NCI-H345 treated with DMSO at 0.1 percent for 48 hours (cell line): ENCODE data around the gene CELF2.
"Not testable (repeated sequence)": the region's sequence is repeated elsewhere in the genome, so short reads cannot be mapped to it uniquely, and the experiment has no call there.

Experiments used
- DNase-seq: peaks from one replicate; lab custom pipeline; 2025; ENCODE audit not compliant: unreplicated experiment; lab: John Stamatoyannopoulos, UW

The CELF2 gene

DNA sequence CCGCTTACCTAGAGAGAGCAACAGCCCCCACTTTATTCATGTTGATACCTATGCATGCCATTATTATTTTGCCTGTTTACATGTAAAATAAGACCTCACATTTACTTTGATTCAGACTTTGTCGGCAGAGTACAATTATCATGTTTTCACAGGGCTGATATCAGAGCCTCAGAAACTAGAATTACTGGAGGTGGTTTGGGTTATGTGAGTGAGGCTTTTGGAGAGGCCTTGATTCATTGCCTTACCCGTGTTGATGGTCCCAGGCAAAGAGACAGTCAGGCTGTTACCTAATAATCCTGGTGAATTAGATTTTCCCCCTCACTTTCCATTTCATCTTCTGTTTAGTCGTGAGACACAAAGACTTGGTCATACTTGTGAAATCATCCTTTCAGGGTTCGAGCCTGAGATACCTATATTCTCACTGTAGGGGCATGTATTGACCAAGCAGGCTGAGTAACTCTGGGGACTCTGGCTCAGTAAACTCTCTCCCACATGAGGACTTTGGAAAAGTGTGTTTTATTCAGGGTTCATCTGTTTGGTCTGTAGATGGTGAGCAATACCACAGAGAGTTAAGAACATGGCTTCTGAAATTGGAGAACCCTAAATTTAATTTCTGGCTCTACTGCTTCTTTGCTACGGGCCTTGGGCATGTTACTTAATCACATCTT lies 150.9 kb downstream of the CELF2 start:
- DNase-seq = no peak

DNA sequence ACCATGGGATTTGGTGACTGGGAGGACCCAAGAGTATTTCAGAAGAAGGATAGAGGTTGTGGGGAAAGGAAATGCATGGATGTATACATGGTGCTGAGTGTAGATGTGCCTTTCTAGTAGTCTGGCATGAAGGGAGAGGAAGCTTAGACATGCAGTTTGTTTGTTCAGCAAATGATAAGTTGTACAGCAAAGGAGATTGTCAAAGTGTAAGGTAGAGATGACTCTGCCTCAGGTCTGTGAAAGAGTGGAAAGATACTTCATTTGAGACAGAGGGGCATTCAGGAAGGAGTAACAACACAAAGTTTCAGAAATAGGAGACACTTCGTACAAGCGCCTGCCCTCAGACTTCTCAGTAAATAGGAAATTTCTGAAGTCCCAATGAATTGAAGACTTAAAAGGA lies 152.3 kb downstream of the CELF2 start:
- DNase-seq = no peak

- no peak for DNase-seq
Measured at GRCh38 chr10:11170574-11170973, 152.9 kb downstream of the CELF2 start.

GRCh38 chr10:11170993-11171851 lies 153.6 kb downstream of the CELF2 start:
- no peak for DNase-seq

- DNase-seq = no peak
Measured at GRCh38 chr10:11173042-11173441, 155.4 kb downstream of the CELF2 start.

DNA sequence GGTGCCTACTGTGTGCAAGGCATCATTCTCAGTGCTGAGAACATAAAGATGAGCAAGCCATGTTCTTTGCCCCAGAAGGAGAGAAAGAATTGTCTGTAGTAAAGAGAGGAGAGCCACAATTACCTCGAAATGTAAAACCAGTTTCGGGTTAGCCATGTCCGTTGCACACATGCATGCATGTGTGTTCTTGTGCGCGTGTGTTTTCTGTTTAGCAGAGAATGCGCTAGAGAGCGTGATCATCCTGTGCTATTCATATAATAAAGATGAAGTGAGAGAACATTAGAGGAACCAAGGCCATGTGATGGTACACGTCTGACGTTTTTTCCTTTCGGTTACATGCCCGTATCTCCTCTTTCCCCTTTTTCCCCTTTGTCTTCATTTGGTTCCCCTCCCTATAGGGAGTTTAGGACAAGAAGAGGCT lies 158.2 kb downstream of the CELF2 start:
- no peak for DNase-seq

- no peak for DNase-seq
Measured at GRCh38 chr10:11176746-11177145, 159.1 kb downstream of the CELF2 start.

DNA sequence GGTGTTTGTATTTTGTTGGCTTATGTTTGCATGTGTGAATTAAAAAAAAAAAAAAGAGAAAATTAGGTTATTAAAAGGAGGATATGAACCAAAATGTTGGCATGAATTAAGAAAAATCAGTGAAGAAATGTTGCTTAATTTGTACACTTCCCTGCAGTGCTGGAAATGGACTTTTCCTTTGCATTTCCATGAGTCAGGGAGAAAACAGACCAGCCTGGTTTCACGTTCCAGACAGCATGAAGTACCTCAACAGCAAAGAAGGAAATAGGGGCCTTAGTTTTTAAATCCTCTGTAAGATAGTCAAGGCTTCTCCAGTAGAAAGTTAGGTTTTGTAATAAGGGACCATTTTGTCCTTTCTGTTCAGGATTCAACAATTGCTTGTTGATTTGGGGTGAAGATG lies 159.7 kb downstream of the CELF2 start:
- no peak for DNase-seq

DNA sequence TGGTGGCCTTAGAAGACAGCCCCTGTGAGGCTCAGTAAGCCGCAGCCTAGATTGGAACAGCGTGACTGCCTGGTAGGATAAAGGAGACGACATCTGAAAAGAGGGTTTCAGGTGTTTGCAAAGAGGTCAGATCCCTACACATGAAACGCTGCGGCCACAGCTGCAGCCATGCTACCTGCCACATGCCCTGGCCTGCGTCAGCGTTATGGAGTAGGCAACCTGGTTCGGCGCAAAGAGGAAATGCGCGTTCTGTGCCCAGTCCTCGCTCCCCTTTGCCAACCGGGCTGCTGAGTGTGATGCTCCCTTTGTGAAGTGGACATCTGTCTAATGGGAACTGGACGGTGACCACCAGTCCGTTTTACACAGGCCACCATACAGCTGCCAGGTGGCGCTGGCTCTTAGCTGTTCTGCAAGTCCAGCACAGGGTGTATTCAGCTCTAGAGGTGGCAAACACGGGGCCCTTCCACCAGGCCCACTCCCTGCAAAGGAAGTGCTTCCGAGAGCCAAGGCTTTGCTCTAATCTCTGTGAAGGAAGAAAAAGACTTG lies 160.3 kb downstream of the CELF2 start:
- DNase-seq = no peak

GRCh38 chr10:11178606-11179515 lies 161.2 kb downstream of the CELF2 start:
- no peak for DNase-seq

DNA sequence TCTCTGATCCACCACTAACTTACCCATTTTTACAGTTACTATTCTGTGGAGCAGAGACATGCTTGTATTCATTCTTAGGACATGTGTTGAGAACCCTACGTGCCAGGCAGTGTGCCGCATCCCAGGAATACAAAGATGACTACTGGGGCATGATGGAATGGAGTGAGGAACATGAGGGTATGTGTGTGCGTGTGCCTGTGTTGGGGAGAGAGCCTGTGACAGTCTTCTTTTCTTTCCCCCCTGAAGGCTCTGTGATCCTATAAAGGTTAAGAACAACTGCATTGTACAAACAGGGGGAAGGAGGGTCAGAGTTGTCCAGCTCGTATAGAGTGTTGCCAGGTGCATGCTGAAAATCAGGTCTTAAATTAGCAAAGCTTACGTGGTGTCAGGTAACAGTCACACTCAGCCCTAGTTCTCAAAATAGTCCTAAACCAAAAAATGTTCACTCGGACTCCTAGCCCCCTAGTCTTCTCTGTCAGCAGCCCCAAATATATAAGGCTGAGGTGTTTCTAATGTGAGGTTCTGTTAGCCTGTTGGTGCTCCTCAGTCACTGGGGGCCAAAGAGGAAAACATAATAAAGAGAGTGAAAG lies 161.9 kb downstream of the CELF2 start:
- DNase-seq = no peak

GRCh38 chr10:11180228-11180627 lies 162.6 kb downstream of the CELF2 start:
- DNase-seq = no peak

DNA sequence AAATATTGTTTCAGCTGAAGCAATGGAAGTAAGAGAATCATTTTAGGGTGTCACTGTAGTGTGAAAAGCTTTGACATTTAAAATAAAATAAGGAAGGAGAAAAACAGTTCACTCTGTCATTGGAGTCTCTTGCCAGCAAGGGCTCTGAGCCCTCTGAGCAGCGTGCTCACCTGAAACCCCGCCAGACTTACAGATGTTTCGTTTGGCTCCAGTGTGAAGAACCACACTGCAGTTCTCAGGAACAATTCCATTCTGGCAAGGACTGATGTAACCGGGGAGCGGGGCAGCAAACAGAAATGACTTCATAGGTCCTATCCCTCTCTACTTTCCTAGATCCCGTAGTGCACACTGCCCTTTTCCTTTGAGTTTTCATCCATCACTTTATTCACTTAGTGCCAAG lies 164.3 kb downstream of the CELF2 start:
- no peak for DNase-seq

- no peak for DNase-seq
Measured at GRCh38 chr10:11183015-11183414, 165.3 kb downstream of the CELF2 start.

GRCh38 chr10:11184093-11184492 lies 166.4 kb downstream of the CELF2 start:
- no peak for DNase-seq

DNA sequence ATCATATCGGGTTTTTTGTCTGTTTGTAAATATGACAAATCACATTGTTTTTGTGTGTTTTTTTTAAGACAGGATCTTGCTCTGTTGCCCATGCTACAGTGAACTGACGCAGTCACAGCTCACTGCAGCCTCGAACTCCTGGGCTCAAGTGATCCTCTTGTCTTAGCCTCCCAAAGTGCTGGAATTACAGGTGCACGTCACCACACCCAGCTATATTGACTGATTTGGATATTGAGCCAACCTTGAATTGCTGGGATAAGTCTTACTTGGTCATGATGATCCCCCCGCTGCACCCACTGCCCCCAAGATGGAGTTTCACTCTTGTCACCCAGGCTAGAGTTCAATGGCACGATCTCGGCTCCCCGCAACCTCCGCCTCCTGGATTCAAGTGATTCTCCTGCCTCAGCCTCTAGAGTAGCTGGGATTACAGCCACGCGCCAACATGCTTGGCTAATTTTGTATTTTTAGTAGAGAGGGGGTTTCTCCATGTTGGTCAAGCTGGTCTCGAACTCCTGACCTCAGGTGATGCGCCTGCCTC lies 167.5 kb downstream of the CELF2 start:
- DNase-seq = not testable (repeated sequence)

DNA sequence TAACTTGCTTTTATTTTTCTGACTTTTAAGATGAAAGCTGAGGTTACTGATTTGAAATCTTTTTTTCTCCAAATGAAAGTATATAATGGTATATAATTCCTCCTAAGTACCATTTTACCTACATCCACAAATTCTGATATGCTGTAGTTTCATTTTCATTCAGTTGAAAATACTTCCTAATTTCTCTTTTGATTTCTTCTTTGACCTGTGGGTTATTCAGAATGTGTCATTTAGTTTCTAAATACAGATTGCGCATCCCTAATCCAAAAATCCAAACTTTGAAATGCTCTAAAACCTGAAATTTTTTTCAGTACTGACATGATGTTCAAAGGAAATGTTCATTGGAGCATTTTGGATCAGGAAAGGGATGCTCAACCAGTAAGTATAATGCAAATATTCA lies 168.7 kb downstream of the CELF2 start:
- DNase-seq = no peak

DNA sequence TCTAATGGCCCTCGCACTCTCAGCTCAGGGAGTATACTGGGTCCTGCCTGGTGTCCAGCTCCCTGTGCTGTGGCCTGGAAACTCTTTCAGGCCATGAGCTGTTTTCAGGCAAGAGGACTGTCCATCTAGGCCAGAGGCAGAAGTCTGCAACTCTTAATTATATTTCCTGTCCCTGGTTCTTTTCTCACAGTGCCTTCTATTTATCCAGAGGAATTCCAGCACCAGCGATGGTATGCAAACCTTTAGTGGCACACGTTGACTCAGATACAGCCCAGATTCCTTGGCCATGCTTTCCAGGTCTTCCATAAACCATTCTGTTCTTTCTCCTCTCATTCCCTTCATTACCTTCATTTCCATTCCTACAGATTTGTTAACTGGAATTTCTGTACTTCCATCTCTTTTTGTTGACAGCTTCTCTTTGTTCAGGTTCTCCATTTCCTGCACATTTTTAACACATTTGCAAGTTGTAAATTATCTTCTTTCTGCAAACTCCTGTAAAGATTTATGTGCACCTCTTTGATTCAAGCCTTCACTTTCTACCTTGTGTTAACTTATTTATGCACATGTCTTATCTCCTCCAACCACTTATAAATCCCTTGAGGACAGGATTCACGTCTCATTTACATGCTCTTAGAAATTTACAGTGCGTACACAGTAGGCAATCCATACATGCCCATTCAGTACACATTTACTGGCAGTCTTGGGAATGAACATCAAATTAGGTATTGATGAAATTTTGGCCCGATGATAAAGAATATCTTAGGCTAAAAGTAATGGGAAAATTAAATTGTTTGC lies 172.1 kb downstream of the CELF2 start:
- DNase-seq = no peak

DNA sequence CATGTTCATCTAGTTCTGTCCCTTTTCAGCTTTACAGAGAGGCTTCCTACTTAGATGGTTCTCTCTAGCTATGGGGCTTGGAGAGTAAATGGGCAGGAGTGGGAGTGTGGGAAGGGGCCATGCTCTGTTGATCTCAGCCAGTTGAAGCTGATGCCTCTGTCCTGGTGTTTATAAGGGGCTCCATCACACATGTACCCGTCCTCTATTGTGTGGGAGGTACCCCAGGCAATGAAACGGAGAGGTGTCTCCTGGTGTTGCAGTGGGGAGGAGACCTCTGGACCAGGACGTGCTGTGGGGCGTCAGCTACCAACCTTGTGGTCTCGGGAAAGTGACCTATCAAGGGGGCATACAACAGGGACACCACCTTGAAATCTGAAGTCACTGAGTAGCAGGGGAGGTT lies 173.5 kb downstream of the CELF2 start:
- DNase-seq = no peak

- DNase-seq = no peak
Measured at GRCh38 chr10:11191678-11192077, 174.0 kb downstream of the CELF2 start.
